Body of pancreas (tissue), 4 donors: Measurements from ENCODE around the gene PERCC1. TPM values are rescaled to one million over a fixed set of nuclear protein-coding genes. Genes with fewer than 3 reads are reported as not detected.

Experiments used
- ATAC-seq: fragments of 150-250 bp; one replicate; pipeline ENCODE4 v1.9.1; 2016
- DNase-seq, 4 donors: peaks; one replicate each; pipeline ENCODE4 v3.0.0-alpha.2; 2019
- H3K27ac ChIP-seq, 4 donors: fragments of 200-600 bp; sonication (generic); 1 replicate in 3 of 4; 2 replicates in 1 of 4; pipeline versions ENCODE4 v1.5.1 to v1.6.1; 2016 to 2019; ENCODE audit warnings: mild to moderate bottlenecking in 1 of 4, mixed read lengths in 1 of 4, moderate library complexity in 1 of 4
- H3K27me3 ChIP-seq, 2 donors: fragments of 200-600 bp; sonication (generic); one replicate each; pipeline ENCODE4 v1.6.0; 2016; ENCODE audit warnings: mild to moderate bottlenecking in 1 of 2
- H3K36me3 ChIP-seq, 2 donors: fragments of 200-600 bp; sonication (generic); replicated peaks in 1 of 2; 2 replicates each; pipeline ENCODE4 v1.5.1; 2016; ENCODE audit warnings: low read depth in 2 of 2; ENCODE audit not compliant: insufficient read depth in 1 of 2
- H3K4me1 ChIP-seq: fragments of 200-600 bp; sonication (generic); one replicate; pipeline ENCODE4 v1.6.0; 2016
- H3K4me3 ChIP-seq, 2 donors: fragments of 200-600 bp; sonication (generic); 1 replicate in 1 of 2; 2 replicates in 1 of 2; pipeline ENCODE4 v1.5.1; 2016 to 2019
- H3K9me3 ChIP-seq, 3 donors: fragments of 200-600 bp; sonication (generic); 1 replicate in 2 of 3; 2 replicates in 1 of 3; pipeline ENCODE4 v1.5.1; 2016
- CTCF ChIP-seq, 7 experiments: fragments of 450-650 bp in 4 of 7; fragments of 200-600 bp in 3 of 7; sonication (generic) in 3 of 7; IDR thresholded peaks; one replicate each; pipeline ENCODE4 v1.5.1; 2016 to 2019; ENCODE audit warnings: antibody characterized with exemption in 7 of 7
- POLR2A ChIP-seq, 3 donors: fragments of 450-650 bp; IDR thresholded peaks; one replicate each; pipeline ENCODE4 v1.6.1; 2016; ENCODE audit warnings: antibody characterized with exemption in 3 of 3, mild to moderate bottlenecking in 2 of 3
- WGBS, 2 donors: methylation state at CpG; one replicate each; pipeline ENCODE4 v1.1.5; 2017; 5-methylcytosine and 5-hydroxymethylcytosine counted together
- intact Hi-C: fragments of 100-400 bp; cut with DNase I; formaldehyde crosslinking; loops from one replicate; pipeline ENCODE4 v1.15.1; 2023
- total RNA-seq, 2 donors: library from RNA; depleted of rRNA; stranded (reverse); fragments of >200 nt; gene quantifications; one replicate each; pipeline ENCODE4 v1.1.0, GENCODE V29; 2016

The PERCC1 gene
- total RNA-seq, 2 donors from 2014 or later: not detected

GRCh38 chr16:1458336-1458976 is 27.6 kb downstream of the PERCC1 start:
- Histone ChIP-seq H3K4me3 (no peak overlapping the region), H3K36me3 (peaks cover 0 to 23% of the 10 kb centered on the region in 2 donors), H3K9me3 (no peaks in the 10 kb centered on the region), H3K27me3 (no peaks in the 10 kb centered on the region), H3K27ac (no peak overlapping the region), H3K4me1 (no peaks in the 10 kb centered on the region)
- DNase-seq: no peak
- 93 to 96% methylated on average over 13 to 26 of the region's 26 CpGs for WGBS, 2 donors
- no peak for TF ChIP-seq POLR2A (IDR thresholded peaks at IDR 0.05)
- no peak for TF ChIP-seq CTCF (IDR thresholded peaks at IDR 0.05)
- no peak for ATAC-seq
- intact Hi-C loops: no loop called here

- DNase-seq: no peak
- H3K27ac ChIP-seq: no peak overlapping the region
- ATAC-seq: no peak
Measured at GRCh38 chr16:1458977-1459341, 28.1 kb downstream of the PERCC1 start.

GRCh38 chr16:1459967-1460366 is 29.1 kb downstream of the PERCC1 start:
- no peak for TF ChIP-seq CTCF (IDR thresholded peaks at IDR 0.05)
- no peak for TF ChIP-seq POLR2A (IDR thresholded peaks at IDR 0.05)
- intact Hi-C loops: no loop called here
- WGBS, 2 donors: 77 to 84% methylated on average over 7 to 9 of the region's 10 CpGs
- Histone ChIP-seq H3K27me3 (no peaks in the 10 kb centered on the region), H3K27ac (no peak overlapping the region), H3K9me3 (no peaks in the 10 kb centered on the region), H3K4me1 (no peaks in the 10 kb centered on the region), H3K4me3 (no peak overlapping the region), H3K36me3 (peaks cover 0 to 13% of the 10 kb centered on the region in 2 donors)
- DNase-seq: no peak
- ATAC-seq: no peak

More at GRCh38 chr16:1458977-1459341, 28.1 kb downstream of the PERCC1 start:
- no peak overlapping the region for H3K4me3 ChIP-seq
- intact Hi-C loops: no loop called here
- WGBS, 2 donors: 81% methylated on average over 12 of the region's 14 CpGs; no CpG with 5 or more reads in 1 of the 2 donors
- H3K4me1 ChIP-seq: no peaks in the 10 kb centered on the region
- H3K9me3 ChIP-seq: no peaks in the 10 kb centered on the region
- TF ChIP-seq POLR2A (IDR thresholded peaks at IDR 0.05): no peak
- no peak for TF ChIP-seq CTCF (IDR thresholded peaks at IDR 0.05)
- no peaks in the 10 kb centered on the region for H3K27me3 ChIP-seq
- H3K36me3 ChIP-seq: peaks cover 0 to 18% of the 10 kb centered on the region in 2 donors

GRCh38 chr16:1460602-1461138 is 29.8 kb downstream of the PERCC1 start:
- Histone ChIP-seq H3K36me3 (peaks cover 0 to 8% of the 10 kb centered on the region in 2 donors), H3K9me3 (no peaks in the 10 kb centered on the region), H3K27ac (no peak overlapping the region), H3K27me3 (no peaks in the 10 kb centered on the region), H3K4me1 (no peaks in the 10 kb centered on the region), H3K4me3 (no peak overlapping the region)
- 88% methylated on average over 19 of the region's 30 CpGs; no CpG with 5 or more reads in 1 of the 2 donors for WGBS, 2 donors
- DNase-seq (peak in 1 of 4 donors; percentile 8), ATAC-seq (no peak)
- TF ChIP-seq CTCF (IDR thresholded peaks at IDR 0.05) (no peak), POLR2A (IDR thresholded peaks at IDR 0.05) (no peak)
- intact Hi-C loops: no loop called here

- H3K4me1 ChIP-seq: no peaks in the 10 kb centered on the region
- intact Hi-C loops: no loop called here
- H3K9me3 ChIP-seq: no peaks in the 10 kb centered on the region
- TF ChIP-seq CTCF (IDR thresholded peaks at IDR 0.05): no peak
- WGBS, 2 donors: 86 to 93% methylated on average over 11 to 19 of the region's 24 CpGs
- no peak overlapping the region for H3K27ac ChIP-seq
- no peak overlapping the region for H3K4me3 ChIP-seq
- H3K36me3 ChIP-seq: peaks cover 0 to 4% of the 10 kb centered on the region in 2 donors
- no peak for ATAC-seq
- H3K27me3 ChIP-seq: no peaks in the 10 kb centered on the region
- no peak for DNase-seq
Measured at GRCh38 chr16:1461146-1461545, 30.3 kb downstream of the PERCC1 start.
